HG03139 (cell line): ENCODE data around the gene SF3B2.
"Not testable (repeated sequence)": the region's sequence is repeated elsewhere in the genome, so short reads cannot be mapped to it uniquely, and the experiment has no call there.

Experiments used
- ATAC-seq: cut with Tn5 transposase; IDR thresholded peaks from one replicate; pipeline ENCODE4 v1.9.1; 2021; ENCODE audit not compliant: unreplicated experiment

Gene SF3B2

DNA sequence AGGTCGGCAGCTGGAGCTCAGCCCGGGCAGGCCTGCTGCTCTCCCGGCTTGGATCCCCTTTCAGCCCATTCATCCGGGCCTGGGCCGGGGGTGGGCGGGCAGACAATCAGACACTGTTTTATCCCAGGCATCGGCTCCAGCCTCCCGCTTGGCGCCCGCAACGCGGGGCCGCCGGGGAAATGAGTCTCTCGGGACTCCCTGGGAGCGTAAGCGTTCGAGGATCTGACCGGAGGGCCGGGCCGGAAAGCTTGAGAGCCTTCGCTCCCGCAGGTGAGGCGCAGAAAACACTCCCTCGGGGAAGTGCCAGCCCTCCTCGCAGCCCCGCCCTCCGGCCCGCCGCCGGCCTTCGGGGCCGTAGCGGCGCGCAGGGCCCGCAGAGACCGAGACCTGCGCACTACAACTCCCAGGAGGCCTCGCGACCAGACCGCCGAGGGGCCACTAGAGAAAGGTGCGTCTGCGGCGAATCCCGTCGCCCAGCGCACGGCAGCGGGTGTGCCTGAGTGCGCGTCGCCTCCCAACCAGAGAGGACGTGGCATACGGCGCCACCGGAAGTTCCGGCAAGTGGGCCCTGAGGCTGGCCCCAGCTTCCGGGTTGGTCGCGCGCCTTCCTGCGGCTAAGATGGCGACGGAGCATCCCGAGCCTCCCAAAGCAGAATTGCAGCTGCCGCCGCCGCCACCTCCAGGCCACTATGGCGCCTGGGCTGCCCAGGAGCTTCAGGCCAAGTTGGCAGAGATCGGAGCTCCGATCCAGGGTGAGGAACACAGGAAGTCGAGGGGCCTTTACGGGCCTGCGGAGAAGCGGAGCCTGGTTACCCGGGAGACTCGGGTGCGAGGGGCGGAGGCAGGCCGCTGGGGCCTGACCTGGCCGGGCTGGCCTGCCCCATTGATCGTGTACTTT lies at the start of gene SF3B2:
Gene SF3B2 (plus strand): TSS at position 599 of the 898 bp plus-strand sequence. CDS start 21 bp downstream, at position 620.
- ATAC-seq = peak; percentile 92

GRCh38 chr11:66002648-66003225 lies 49.4 kb upstream of the SF3B2 start:
- ATAC-seq = peak; percentile 43

- ATAC-seq = no peak
Measured at GRCh38 chr11:66003291-66003690, 48.9 kb upstream of the SF3B2 start.

GRCh38 chr11:66004186-66004585 lies 48.0 kb upstream of the SF3B2 start:
- ATAC-seq = no peak

DNA sequence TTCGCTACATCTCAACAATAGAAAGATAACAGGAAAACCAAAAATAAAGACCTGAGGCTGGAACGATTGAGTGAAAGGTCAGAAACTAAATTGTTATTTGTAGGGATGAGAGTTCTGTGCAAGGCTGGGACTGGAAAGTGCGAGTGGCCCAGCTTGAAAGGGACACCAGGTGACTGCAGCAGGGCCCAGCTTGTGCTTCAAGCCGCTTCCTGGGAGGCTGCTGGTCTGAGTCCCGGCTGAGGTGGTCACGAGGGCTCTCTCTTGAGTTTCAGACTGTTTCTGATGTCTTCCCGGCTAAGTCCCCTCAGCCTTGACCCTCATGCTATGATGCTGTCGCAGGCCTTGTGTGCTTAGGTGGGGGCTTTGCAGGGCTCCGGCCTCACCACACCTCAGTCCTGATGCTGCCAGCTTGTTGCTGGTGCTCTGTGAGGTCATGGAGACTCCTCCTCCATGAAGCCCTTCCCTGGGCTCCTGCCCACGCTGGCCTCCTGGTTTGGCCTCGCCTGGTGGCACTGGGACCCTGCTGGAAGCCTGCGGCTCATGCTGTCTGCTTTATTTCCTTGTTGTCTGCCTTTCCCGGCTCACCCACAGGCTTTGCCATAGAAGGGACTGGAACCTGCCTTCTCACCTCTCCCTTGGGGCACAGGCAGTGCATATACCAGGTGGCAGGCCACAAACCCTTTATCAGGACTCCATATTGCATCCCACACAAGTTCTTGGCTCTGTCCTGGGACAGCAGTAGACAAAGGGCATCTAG lies 45.9 kb upstream of the SF3B2 start:
- no peak for ATAC-seq

GRCh38 chr11:66006891-66007176 lies 45.3 kb upstream of the SF3B2 start:
- ATAC-seq = no peak

DNA sequence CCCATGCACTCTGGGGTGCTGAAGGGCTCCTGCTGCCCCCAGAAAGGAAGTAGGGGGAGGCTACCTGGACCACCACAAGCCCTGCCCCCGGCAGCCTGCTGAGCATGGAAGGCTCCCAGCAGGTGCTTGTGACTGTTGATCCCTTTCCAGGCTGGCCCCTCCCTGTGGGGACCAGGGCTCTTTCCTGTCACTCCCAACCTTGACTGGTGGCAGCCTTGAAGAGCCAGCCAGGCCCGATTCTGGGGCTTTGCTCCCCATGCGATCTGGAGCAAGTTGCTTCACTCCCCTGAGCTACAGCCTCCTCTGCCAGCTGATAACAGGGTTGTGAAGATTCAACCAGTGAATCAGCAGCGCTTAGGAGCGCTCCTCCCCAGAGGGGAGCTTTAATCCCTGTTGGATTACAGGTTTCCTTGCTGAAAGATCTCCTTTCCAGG lies 44.9 kb upstream of the SF3B2 start:
- no peak for ATAC-seq

GRCh38 chr11:66008095-66008467 lies 44.1 kb upstream of the SF3B2 start:
- no peak for ATAC-seq

DNA sequence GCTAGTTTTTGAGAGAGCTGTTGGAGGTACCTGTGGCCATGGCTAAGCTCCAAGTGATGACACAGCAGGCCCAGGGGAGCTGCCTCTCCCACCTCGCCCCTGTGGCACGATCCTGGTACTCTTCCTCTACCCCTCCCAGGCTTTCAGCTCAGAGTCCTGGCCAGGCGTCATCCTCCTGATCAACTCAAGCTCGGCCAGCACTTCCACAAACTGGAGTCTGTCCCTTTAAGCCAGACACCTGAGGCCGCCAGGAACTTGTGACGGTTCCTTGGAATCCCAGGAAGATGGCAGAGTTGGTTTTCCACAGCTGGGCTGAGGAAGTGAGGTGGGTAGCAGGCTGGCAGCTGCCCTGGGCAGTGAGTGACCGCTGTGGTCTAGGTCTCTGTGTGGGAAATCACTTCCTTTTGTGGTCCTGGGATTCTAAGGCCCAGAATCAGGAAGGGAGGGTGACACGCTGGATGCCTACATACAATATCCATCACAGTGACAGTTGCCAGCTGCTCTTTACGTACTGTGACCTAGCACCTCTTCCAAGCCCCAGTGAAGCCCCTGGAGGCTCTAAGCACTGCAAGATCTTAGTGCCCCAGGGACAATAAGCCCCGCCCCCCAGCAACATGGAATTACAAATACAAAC lies 43.6 kb upstream of the SF3B2 start:
- no peak for ATAC-seq

DNA sequence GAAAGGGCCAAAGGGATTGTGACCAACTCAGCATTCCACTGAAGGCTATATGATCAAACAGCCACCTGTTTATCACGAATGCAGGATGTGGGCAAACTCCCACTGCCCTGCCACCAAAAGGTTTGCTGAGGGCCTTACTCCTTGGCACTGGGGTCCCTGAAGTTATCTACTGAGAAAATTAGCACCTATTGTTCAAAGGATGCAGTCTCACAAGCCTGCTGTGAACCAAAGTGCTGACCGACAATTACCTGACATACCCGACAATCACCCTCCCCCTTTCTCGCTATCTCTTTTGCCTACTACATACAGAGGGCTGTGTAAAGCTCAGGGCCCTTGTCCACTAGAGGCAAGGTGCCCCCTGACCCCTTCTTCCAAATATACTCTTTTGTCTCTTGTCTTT lies 42.1 kb upstream of the SF3B2 start:
- ATAC-seq = not testable (repeated sequence)

GRCh38 chr11:66011239-66011784 lies 40.9 kb upstream of the SF3B2 start:
- ATAC-seq = no peak

GRCh38 chr11:66011785-66012303 lies 40.3 kb upstream of the SF3B2 start, which contains the start of gene CST6:
Gene CST6 (plus strand): TSS chr11:66012008. CDS start chr11:66012045, 37 bp downstream.
- no peak for ATAC-seq

GRCh38 chr11:66012371-66012945 lies 39.7 kb upstream of the SF3B2 start:
- no peak for ATAC-seq

- no peak for ATAC-seq
Measured at GRCh38 chr11:66012946-66013761, 39.0 kb upstream of the SF3B2 start.

DNA sequence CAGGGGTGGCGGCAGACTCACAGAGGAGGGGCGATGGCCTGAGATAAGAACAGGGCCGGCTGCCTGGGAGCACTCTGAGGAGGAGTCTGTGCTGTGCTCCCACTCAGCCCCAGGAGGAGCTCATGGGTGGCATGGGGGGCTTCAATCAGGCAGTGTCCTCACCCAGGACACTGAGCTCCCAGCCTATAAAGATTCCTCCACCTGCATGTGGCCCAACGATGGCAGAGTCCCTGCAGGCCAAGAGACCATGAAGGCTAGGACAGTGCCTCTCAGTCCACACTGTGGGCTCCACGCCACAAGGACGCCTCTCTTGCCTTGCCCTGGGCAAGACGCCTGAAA lies 38.4 kb upstream of the SF3B2 start:
- ATAC-seq = no peak

DNA sequence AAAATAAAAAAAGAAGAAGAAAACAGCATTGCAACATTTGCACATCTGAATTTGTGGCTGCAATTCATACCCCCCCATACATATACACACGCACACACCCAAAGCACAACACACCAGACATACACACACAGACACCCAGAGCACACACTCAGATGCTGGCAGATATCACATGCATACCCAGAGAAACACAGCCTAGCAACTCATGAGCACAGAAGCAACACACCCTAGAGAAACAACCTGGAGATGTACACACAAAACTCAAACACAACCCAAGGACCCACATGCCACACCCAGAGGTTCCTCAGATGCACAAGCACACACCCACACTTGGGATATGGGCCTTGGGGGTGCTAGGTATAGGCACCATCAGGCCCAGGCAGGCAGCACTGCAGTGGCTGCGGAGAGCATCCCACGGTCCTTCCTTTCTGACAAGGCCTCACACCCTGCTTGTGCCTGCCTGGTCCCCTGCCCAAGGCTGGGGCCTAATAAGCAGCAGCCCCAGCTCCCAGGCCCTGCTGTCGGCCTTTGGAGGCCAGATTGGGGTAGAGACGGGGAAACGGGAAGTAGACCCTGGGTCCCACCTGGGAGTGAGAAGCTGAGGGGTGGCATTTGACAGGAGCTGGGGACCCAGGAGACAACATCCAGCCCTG lies 37.2 kb upstream of the SF3B2 start:
- no peak for ATAC-seq

- no peak for ATAC-seq
Measured at GRCh38 chr11:66015454-66015881, 36.7 kb upstream of the SF3B2 start.

DNA sequence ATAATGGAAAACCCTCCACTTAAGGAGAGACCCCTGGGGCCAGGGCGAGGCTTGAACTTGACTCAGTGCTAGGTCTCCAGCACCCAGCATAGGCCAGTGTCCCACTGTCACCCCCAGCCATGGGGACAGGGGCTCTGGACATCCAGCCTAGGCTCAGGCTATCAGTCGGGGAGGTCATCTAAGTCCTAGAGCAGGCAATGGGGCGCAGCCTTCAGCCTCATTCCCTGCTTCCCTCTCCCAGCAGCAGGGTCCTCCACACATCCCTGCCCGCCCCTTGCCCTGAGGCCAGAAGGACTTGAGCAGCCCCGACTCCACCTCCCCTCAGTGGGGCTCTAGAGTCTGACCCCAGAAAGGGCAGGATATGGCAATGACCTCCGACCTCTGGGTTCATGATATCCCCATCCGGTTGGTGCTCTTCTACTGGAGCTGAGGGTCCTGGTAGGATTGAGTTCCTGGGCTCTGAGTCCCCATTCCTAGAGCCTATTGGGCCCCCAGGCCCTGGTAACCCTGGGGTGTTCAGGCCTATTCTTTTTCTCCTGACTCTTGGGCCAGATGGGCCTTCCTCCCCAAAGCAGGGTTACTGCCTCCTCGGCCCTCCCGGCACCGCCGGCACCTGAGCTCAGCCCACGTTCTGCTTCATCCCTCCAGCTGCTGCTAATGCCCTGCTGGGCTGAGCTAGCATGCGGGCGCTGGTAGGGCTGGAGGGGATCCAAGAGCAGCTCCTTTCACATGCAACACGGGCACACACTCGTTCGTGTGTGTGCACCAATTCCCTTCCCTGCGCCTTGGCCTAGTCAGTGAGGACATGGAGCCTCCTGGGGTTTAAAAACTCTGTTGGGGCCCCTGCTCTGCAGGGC lies 36.0 kb upstream of the SF3B2 start:
- ATAC-seq = no peak
